Endometrial microvascular endothelial cells (primary cell): ENCODE data around the gene OR7C1. TPM values are rescaled to one million over a fixed set of nuclear protein-coding genes. Genes with fewer than 3 reads are reported as not detected.
"Not testable (repeated sequence)": the region's sequence is repeated elsewhere in the genome, so short reads cannot be mapped to it uniquely, and the experiment has no call there.

Source experiments
- in situ Hi-C: cut with HindIII; loops from 2 replicates; pipeline ENCODE4 v1.10.0; 2017; ENCODE audit warnings: low sequenced_read_pairs, low pct_unique_long_range_greater_than_20kb; ENCODE audit errors: inconsistent ontology term
- total RNA-seq: library from RNA; depleted of rRNA; stranded (reverse); fragments of >200 nt; gene quantifications from one replicate; pipeline ENCODE4 v1.2.3, GENCODE V29; 2015; ENCODE audit errors: inconsistent ontology term

OR7C1 gene
- total RNA-seq, 1 donor from 2014 or later: not detected

DNA sequence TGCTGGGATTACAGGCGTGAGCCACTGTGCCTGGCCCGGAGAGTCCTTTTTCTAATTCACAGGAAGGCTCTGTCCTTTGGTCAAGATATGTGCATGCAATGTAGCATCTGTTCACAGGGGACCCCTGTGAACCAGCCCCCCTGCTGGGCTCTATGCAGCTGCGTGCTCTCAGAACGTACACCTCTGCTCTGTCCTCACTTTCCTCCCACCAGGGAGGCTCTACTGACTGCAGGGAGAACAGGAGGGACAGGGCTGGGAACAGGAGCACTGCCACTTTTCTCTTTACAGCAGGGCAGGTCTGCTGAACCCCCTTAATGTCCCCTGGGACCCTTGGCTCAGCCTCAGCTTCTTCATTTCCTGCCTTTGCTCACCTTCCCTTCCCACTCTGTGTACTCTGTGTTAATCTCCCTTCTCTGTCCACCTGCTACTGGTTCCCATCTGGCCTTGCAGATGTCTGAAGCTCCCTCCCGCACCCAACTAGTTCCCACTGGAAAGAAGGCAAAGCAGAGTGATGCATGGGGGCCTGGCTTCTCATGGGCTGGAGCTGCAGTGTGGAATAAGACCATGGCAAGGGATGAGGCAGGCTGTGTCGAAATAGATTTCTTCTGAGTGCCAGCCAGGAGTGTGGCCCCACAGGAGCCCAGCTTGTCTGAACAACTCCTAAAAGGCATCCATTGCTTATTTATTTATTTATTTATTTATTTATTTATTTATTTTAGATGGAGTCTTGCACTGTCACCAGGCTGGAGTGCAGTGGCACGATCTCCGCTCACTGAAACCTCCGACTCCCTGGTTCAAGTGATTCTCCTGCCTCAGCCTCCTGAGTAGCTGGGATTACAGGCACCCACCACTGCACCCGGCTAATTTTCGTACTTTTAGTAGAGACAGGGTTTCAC lies 63.8 kb downstream of the OR7C1 start:
- in situ Hi-C loops: no loop called here

DNA sequence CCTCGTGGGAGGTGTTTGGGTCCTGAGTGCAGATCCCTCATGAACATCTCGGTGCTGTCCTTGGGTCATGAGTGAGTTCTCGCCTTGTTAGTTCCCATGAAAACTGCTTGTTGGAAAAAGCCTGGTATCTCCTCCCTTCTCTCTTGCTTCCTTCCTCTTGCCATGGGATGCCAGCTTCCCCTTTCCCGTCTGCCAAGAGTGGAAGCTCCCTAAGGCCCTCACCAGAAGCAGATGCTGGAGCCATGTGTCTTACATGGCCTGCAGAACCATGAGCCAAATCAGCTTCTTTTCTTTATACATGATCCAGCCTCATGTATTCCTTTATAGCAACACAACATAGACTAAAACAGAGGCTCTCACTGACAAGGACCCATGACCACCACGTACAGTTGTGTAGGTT lies 64.8 kb downstream of the OR7C1 start:
- in situ Hi-C loops: no loop called here

DNA sequence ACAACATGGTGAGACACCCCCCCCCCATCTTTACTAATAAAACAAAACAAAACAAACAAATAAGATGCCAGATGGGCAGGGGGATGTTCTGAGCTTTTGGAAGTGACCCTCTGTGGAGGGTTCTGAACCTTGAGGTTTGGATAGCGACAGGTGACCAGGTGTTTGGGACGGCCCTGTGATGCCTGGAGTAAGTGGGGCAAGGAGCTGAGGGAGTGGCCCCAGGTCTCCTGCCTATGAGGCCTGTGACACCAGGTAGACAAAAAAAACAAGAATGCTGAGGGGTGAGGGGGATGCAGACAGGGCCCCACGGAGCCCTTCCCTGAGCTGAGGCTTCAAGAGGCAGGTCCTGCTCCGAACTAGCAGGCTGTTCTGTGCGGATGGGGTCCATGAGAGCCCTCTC lies 65.8 kb downstream of the OR7C1 start:
- in situ Hi-C loops: no loop called here

DNA sequence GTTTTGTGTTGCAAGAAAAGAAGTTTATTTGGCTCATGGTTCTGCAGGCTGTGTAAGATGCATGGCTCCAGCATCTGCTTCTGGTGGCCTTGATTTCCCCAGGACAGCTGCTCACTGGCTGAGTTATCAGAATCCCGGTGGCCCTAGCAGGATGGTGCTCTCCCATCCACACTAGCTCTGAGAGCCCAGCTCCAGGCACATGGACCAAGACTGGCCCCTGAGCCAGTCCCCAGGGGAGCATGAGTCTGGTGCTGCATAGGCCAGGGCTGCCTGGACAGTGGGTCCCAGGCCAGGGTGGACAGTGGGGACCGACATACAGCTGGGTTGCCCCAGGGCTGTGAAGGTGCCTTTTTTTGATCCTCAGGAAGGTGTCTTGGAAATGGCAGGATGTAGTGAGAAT lies 67.0 kb downstream of the OR7C1 start:
- in situ Hi-C loops: no loop called here

DNA sequence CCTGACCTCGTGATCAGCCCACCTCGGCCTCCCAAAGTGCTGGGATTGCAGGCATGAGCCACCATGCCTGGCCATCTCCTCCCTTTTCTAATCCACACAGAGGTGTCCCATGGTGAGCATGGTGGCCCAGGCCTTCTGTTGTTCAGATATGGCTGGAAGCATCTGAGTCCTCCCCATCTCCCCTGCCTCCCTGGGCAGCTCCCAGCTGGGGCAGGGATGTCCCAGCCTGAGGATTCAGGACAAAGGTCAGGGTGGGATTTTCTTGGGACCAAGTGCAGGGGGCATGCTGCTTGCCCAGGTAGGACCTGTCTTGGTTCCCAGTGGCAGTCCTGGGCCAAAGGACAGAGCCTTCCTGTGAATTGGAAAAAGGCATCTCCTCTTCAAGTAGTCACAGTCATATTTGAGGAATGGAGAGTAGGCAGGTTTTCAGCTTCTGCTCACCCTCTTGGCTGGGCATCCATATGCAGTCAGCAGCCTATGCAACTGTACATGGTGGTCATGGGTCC lies 67.5 kb downstream of the OR7C1 start:
- in situ Hi-C loops: no loop called here

DNA sequence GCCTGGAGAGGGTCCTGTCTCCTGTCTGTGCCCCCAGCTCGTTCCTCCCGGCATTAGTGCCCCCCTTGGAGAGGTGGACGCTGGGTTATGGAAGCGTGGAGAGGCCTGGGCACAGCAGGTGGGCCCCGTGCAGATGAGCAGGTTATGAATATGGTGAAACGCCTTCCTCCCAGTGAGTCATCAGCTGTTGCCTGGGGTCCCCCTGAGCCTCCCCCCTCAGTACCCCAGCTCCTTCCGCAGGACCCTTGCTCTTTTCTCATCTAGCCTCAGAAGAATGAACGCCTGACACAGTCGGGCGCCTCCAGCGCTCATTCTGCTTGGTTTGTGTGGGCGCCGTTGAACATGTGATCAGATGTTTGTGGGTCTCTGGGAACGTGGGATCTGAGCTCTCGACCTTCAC lies 69.1 kb downstream of the OR7C1 start:
- in situ Hi-C loops: not testable (repeated sequence)

DNA sequence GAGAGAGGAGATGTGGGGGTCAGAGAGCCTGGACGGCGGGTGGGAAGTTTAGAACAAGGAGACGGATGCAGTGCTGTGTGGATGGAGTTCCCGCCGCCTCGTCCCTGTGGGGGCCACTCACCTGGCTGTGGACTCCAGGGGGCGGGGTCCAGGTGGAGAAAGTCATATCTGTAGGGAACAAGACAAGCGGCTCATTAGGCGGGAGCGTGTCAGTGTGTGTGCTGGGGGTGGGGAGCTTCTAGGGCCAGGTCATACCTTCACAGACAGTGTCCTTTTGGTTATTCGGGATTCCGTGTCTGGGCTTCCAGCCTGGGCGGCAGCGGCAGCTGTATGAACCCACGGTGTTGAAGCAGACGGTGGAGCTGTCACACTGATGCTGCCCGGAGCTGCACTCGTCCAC lies 69.6 kb downstream of the OR7C1 start:
- in situ Hi-C loops: not testable (repeated sequence)

DNA sequence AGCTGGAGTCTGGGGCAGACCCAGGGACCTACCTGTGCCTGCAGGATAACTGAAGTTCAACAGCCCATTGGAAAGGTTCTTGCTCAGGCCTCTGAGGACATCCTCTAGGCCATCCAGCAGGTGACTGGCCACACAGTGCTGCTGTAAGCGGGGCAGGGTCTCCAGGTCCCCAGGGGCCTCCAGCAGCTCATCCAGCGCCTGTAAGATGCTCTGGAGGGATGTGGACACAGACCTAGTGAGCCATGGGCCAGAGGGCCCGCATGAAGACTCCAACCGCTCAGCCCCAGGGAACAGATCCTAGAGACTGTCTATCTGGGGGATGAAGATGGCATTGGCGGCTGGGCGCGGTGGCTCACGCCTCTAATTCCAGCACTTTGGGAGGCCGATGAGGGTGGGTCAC lies 70.6 kb downstream of the OR7C1 start:
- in situ Hi-C loops: no loop called here

DNA sequence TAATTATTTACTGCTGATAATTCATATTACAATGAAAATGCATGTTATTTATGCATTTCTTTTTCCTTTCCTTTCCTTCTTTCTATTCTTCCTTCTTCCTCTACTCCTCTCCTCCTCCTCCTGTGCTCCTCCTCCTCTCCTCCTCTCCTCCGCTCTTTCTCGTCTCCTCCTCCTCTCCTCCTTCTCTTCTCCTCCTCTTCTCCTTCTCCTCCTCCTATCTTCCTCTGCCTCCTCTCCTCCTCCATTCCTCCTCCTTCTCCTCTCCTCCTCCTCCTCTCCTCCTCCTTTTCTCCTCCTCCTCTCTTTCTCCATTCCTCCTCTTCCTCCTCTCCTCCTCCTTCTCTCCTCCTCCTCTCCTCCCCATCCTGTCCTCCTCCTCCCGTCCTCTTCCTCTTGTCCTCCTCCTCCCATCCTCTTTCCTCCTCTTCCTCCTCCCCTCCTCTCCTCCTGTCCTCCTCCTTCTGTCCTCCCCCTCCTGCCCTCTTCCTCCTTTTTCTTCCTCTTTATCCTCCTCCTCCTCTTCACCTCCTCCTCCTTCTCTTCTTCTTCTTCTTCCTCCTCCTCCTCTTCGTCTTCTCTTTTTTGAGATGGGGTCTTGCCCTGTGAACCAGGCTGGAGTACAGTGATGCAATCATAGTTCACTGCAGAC lies 71.4 kb downstream of the OR7C1 start:
- in situ Hi-C loops: no loop called here

DNA sequence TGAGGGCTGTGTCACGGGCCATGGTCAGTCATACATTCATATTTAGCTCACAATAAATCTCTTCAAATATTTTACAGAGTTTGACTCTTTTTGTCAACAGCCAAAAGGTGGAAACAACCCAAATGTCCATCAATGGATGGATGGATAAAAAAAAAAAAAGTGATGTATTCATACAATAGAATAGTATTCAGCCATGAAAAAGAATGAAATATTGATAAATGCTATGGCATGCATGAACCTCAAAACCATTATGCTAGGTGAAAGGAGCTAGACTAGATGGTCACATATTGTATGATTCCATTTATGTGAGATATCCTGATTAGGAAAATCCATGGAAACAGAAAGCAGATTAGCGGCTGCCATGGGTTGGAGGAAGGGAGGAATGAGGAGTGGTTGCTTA lies 72.9 kb downstream of the OR7C1 start:
- in situ Hi-C loops: no loop called here

DNA sequence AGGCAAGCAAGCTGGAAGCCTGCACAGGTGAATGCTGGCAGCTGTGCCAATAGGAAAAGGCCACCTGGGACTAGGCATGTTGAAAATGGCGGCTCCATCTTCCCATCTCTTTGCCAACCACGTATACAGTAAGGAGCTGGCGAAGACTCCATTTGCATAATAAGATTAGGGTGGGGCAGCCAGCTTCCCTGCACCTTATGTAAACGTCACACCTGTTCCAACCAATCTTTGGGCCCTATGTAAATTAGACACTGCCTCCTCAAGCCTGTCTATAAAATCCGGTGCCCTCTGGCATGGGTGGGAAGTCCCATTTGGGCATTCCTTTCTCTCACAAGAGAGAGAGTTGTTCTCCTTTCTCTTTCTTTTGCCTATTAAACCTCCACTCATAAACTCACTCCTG lies 73.4 kb downstream of the OR7C1 start:
- in situ Hi-C loops: no loop called here

DNA sequence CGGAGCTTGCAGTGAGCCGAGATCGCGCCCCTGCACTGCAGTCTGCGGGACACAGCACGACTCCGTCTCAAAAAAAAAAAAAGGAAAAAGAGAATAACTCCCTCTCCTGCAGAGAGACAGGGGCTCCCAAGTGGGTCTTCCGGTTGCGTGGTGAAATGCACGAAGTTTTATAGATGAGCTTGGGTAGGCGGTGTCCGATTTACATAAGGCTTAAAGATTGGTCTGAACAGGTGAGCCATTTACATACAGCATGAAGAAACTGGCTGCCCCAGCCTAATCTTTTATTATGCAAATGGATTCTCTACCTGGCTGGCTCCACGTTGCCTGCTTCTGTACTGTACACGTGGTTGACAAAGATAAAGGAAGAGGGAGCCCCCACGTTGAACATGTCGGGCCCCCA lies 76.2 kb downstream of the OR7C1 start:
- in situ Hi-C loops: no loop called here

DNA sequence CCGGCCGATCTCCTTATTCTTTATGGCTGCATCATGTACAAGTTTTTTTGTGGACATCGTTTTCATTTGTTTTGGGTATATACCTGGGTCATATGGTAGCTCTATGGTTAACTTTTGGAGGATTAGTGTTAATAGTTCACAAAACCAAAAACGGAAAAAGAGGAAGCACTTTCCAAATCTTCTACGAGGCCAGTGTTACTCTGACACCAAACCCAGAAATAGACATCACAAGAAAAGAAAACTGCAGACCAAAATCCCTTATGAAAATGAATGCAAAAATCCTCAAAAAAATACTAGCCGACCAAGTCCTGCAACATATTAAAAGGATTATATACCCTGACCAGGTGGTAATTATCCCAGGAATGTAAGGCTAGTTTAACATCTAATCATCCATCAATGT lies 86.4 kb downstream of the OR7C1 start:
- in situ Hi-C loops: no loop called here

Other genes starting within 250 kb of the OR7C1 start
- gene ADGRE3, start 160.3 kb downstream of the OR7C1 start, total RNA-seq: not detected
- gene ZNF333, start 145.1 kb downstream of the OR7C1 start, total RNA-seq: 3.0 TPM
- not detected for gene ADGRE2, start 56.6 kb downstream of the OR7C1 start, total RNA-seq
- gene OR7A5, start within 50 bp of the OR7C1 start, total RNA-seq: not detected
- gene OR7A10, start 13.7 kb upstream of the OR7C1 start, total RNA-seq: not detected
- not detected for gene OR7A17, start 50.9 kb upstream of the OR7C1 start, total RNA-seq
- gene OR7C2, start 106.3 kb upstream of the OR7C1 start, total RNA-seq: not detected
- not detected for gene SLC1A6, start 144.7 kb upstream of the OR7C1 start, total RNA-seq
- not detected for gene CASP14, start 214.3 kb upstream of the OR7C1 start, total RNA-seq
- gene OR1I1, start 247.0 kb upstream of the OR7C1 start, total RNA-seq: not detected